Midbrain (tissue), 1 donor: Measurements from ENCODE around the gene ITPRIP.

Experiments used
- DNase-seq: peaks from one replicate; lab custom pipeline; 2025; lab: John Stamatoyannopoulos, UW

The ITPRIP gene

GRCh38 chr10:104307576-104308438 is 30.5 kb downstream of the ITPRIP start:
- no peak for DNase-seq

DNA sequence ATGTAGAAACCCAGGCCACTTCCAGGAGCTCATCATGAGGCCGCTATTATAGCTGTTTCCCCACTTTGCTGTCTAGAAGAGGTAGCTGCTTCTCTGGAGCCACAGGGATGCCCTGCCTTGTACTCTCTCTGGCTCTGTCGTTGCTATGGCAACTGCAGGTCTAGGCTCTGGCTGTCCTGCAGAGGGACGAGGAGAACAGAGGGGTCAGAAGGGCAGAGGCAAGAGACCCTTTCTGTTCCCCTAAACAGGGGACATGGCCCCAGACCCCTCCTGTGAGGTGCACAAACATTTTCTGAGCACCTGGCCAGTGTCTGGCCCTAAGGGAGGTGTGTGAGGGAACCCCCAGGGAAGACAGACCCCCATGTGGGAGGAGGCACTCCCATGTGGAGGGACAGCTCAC is 31.4 kb downstream of the ITPRIP start:
- no peak for DNase-seq

- DNase-seq = peak; percentile 17
These were observed 33.3 kb downstream of the ITPRIP start for GRCh38 chr10:104304927-104305326.

DNA sequence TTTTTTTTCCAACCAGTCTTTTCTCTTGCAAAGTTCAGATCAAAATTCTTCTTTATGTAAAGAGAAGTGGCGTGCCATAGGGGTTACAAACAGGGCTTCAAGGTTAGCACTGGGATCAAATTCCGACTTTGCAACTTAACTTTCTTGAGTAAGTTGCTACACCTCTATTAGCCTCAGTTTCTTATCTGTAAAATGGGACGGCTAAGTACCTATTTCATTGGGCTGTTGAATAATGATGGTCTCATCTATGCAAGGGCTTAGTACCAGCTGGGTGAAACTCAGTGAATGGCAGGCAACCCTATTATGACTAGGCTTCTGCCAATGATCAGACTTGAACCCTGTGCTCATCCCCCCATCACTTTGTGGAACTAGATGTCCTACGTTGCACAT is 33.9 kb downstream of the ITPRIP start:
- DNase-seq = no peak

GRCh38 chr10:104303594-104304355 is 34.5 kb downstream of the ITPRIP start:
- DNase-seq = no peak

DNA sequence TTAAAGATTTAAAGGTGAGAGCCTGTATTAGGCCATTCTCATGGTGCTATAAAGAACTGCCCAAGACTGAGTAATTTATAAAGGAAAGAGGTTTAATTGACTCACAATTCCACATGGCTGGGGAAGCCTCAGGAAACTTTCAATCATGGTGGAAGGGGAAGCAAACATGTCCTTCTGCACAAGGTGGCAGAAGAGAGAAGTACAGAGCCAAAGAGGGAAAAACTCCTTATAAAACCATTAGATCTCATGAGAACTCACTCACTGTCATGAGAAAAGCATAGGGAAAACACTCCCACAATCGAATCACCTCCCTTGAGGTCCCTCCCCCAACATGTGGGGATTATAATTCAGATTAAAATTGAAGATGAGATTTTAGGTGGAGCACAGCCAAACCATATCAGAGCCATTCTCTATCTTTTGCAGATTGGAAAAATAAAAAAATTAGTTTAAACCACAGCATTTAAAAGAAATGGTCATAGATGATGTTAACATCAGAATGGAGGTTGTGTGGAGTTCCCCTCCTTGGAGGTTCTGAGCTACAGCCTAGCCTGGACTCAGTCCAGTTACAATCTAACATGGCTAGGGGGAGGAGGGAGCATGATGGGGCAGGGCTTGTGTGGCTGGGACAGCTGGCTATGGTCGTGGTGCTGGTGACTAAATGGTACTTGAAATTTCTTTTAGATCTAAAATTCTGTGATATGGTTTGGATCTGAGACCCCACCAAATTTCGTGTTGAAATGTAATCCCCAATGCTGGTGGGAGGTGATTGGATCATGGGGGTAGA is 36.2 kb downstream of the ITPRIP start:
- DNase-seq = no peak

DNA sequence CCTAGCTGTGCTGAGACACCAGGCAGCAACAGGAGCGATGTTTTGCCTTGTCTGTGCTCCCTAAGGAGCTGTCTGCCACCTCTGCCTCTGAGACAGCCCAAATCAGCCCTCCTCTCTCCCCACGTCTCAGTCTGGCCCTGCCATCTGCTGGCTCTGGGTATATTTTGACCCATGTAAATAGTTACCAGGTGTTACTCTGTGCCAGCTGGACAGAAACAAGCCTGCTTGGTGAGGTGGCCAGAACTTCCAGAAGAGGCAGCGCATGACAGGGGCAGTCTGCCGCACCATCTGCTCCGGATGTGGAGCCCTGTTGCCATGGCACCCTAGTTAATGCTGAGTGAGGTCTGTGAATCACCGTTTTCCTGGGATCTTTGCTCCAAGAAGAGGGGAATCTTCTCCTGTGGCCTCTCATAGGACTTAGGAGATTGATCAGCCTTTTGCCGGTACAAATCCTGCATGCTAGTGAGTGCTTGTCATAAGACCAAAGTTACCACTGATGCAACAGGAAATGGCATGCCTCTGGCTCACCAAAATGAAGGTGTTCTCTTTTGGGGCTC is 37.5 kb downstream of the ITPRIP start:
- DNase-seq = no peak

DNA sequence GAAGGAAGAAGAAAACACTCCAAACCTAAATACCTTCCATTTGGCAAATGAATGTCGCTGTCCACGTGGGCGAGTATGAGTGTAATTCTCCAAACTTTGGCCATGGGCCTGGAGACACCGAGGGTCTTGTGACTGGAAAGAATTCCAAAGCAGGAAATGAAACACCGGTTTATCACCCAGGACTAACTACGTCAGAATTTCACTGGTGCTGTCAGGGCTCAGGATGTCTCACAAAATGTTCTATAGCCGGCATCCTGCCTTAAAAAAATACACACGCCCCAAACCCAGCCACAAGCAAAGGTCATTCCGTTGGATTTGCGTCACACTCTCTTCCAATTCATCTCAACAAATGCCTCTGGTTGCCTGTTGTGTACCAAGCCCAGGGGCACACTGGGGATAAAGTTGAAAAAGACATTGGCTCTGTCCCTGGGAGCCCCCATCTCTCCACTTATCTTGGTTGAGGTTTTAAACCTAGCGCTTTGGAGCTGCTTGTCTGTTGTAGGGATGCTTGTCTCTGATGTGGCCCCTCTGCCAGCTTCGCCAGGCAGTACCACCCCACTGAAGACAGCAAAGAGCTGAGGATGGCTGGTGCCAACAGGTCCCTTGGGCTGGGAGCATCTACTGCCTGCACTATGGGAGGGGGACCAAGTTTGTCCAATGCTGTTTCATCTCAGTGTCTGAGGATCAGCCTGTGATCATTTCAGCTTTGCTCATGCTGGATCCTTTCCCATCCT is 38.1 kb downstream of the ITPRIP start:
- DNase-seq = no peak

DNA sequence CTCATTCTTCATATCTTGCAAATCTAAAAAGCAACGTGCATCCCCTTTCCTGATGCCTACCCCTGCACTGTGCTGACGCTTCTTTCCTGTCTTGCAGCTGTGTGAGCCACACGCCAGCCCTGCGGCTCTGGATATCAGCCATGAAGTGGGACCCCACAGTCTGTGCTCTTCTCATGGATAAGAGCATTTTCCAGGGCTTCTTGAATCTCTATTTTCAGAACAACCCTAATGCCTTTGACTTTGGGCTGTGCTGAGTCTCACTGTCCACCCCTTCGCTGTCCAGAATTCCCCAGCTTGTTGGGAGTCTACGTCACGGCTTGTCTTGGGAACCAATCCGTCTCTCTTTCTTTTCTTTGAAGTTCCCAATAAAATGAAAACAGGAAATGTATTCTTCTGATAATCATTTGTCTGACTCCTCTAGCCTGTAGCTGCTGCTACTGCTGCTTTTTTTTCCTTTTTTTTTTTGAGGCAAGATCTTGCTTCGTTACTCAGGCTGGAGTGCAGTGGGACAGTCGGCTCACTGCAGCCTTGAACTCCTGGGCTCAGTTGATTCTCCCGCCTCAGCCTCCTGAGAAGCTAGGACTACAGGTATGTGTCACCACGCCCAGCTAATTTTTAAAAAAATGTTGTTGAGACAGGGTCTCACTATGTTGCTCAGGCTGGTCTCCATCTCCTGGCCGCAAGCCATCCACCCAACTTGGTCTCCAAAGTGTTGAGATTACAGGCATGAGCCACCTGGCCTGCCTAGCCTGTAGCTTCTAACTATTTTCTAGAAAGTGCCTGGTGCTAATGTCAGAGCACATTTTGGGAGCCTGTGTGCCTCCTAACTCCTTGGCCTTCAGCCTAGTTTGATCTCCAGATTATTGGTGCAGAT is 39.0 kb downstream of the ITPRIP start:
- no peak for DNase-seq

DNA sequence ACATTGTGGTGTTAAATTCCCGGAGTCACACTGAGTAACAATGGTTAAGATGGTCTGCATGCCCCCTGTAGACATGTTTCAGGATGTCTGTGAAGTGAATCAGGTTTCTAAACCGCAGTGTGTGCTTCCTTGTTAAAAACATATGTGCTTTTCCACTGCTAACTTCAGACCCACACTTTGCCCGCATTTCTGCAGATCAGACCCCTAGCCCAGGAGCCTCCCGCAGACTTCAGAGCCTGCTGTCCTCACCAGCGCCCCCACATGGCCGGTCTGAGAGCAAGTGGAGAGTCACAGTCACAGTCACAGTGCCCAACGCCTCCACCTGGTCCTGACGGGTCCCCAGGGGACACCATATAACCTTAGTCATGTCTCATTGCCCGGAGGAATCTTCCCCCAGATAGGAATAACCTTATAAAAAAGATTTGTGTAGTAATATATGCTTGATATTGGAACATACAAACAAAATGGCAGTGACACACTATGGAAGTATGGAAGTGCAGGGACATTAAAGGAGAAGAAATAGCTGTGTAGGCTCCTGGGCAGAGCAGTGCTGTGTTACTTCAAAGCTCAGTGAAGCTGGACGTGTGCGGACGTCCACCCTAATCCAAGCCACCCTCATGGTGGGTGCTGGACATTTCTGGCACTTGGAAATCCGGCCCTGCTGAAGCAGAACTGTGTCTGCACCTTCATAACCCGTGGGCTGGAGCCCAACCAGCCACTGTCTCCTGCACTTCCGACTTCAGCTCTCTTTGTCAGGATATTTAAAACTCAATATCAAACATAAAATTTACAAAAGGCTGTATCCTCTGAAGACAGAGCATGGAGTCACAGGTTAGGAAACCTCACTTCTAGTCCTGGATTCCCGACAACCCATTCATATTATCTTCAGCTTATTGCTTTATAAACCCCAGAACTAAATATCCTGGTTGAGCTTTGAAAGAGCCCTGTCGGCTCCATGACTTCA is 40.3 kb downstream of the ITPRIP start:
- no peak for DNase-seq

GRCh38 chr10:104296687-104297436 is 41.4 kb downstream of the ITPRIP start:
- DNase-seq = no peak

DNA sequence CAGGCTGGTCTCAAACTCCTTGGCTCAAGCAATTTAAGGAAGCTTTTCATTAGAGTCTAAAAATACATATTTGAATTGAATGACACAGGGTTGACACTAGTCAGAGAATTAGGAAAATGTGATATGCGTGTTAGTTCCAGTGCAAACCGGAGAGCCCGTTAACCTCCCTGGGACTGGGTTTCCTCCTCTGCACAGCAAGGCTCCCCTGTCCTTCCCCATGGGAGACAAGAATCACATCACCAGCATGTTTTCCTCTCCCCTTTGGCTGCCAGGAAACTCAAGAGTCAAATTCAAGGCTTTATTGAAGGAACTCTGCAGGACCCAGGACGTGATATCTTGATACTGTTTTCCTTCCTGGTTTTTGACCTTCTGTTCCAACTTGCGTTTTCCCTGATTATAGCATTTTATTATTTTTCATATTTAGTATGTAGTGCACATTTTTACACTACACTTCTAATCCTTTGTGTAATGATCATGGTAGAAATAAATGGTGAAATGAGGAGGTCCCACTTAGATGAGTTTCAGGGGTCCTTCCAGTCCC is 44.4 kb downstream of the ITPRIP start:
- no peak for DNase-seq

GRCh38 chr10:104293011-104293410 is 45.3 kb downstream of the ITPRIP start:
- DNase-seq = peak; percentile 10

DNA sequence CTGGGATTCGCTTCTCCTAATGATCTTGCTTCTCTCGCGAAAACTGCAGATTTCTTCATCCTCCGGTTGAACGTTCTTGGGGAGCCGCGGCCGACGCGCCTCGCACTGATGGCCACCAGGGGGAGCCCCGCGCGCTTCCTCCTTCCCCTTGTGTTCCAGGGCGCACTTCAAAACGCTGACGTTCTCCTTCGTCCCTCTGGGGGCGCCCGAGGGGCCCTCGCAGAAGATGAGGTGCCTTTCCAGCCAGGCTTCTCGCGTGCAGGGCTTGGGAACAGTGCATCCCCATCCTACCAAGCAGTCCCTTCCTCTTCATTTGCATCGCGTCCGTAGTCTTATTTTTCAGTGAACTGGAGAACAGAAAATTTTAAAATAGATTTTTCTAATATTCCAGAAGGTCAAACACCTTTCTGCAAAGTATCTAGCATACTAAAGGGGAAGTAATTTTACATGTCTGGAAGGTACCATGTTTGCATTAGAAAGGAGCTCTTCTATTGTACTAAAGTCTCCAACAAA is 46.8 kb downstream of the ITPRIP start:
- peak; percentile 89 for DNase-seq

- no peak for DNase-seq
These were observed 49.9 kb downstream of the ITPRIP start for GRCh38 chr10:104288355-104288754.

GRCh38 chr10:104286939-104287338 is 51.3 kb downstream of the ITPRIP start:
- DNase-seq = no peak

- DNase-seq = no peak
These were observed 53.4 kb downstream of the ITPRIP start for GRCh38 chr10:104284846-104285245.

DNA sequence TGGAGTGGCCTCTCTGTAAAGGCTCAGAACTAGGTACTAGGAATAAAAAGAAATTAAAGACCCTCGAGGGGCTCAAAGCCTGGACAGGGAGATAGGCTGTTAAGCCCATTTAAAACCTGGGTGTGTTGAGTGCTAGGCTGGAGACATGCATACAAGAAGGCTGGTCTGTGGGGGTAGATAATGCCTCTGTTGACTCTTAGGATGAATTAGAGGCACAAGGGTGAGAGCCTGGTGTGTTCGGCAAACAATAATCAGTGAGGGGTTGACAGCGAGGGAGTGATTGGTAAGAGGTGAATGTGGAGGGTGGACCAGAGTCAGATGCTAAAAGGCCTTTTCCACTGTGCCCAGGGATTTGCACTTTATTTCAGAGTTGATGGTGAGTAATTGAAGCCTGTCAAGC is 56.6 kb downstream of the ITPRIP start:
- no peak for DNase-seq
